Esophagus muscularis mucosa (tissue), 4 donors: ENCODE results near the gene LHFPL6.
"Not testable (repeated sequence)": the region's sequence is repeated elsewhere in the genome, so short reads cannot be mapped to it uniquely, and the experiment has no call there.

Source experiments
- CTCF ChIP-seq, 3 experiments: fragments of 200-600 bp in 2 of 3; fragments of 450-650 bp in 1 of 3; sonication (generic) in 2 of 3; IDR thresholded peaks; one replicate each; pipeline ENCODE4 v1.5.1; 2017 to 2019; ENCODE audit warnings: antibody characterized with exemption in 3 of 3, mild to moderate bottlenecking in 2 of 3, moderate library complexity in 1 of 3
- EP300 ChIP-seq: sonication (generic); formaldehyde crosslinking; IDR thresholded peaks from one replicate; pipeline ENCODE4 v1.6.1; 2017; ENCODE audit warnings: antibody characterized with exemption
- POLR2A ChIP-seq: fragments of 450-650 bp; IDR thresholded peaks from one replicate; pipeline ENCODE4 v1.6.1; 2017; ENCODE audit warnings: antibody characterized with exemption, moderate library complexity, mild to moderate bottlenecking, low read depth
- POLR2AphosphoS5 ChIP-seq, 2 donors: sonication (generic); formaldehyde crosslinking; IDR thresholded peaks; one replicate each; pipeline ENCODE4 v1.6.1; 2017; ENCODE audit warnings: antibody characterized with exemption in 2 of 2

- not testable (repeated sequence) for TF ChIP-seq CTCF (IDR thresholded peaks at IDR 0.05); POLR2A; POLR2AphosphoS5 (IDR thresholded peaks at IDR 0.05); EP300
These were observed 264.9 kb downstream of the LHFPL6 start for GRCh38 chr13:39338114-39338513.
